OCI-LY1 (cell line): ENCODE data around the gene CRYAB.

ENCODE experiments used
- H2AFZ ChIP-seq: fragments of 200-600 bp; sonication (generic), shearing (Covaris generic); 2 replicates; pipeline ENCODE4 v1.6.0; 2014; ENCODE audit warnings: antibody characterized with exemption, mild to moderate bottlenecking, low read length
- H3F3A ChIP-seq: fragments of 200-600 bp; sonication (generic), shearing (Covaris generic); 2 replicates; pipeline ENCODE4 v1.6.0; 2014; ENCODE audit warnings: mild to moderate bottlenecking, antibody characterized with exemption, low read length, moderate library complexity; ENCODE audit not compliant: insufficient read depth
- H3K27ac ChIP-seq: fragments of 200-600 bp; sonication (generic); 2 replicates; pipeline ENCODE4 v1.5.1; 2014; ENCODE audit warnings: low read length, mixed run types, mild to moderate bottlenecking, low read depth; ENCODE audit not compliant: poor library complexity, severe bottlenecking
- H3K27me3 ChIP-seq: fragments of 200-600 bp; sonication (generic); 2 replicates; pipeline ENCODE4 v1.6.0; 2014; ENCODE audit warnings: antibody characterized with exemption, mild to moderate bottlenecking, low read length, moderate library complexity; ENCODE audit not compliant: insufficient read depth
- H3K36me3 ChIP-seq: fragments of 200-600 bp; sonication (generic); 2 replicates; pipeline ENCODE4 v1.6.1; 2014; ENCODE audit warnings: mild to moderate bottlenecking, antibody characterized with exemption, low read length, moderate library complexity, mixed read lengths; ENCODE audit not compliant: insufficient read depth
- H3K4me1 ChIP-seq: fragments of 200-600 bp; sonication (generic); 2 replicates; pipeline ENCODE4 v1.5.1; 2014; ENCODE audit warnings: mild to moderate bottlenecking, low read length, moderate library complexity; ENCODE audit not compliant: insufficient read depth, severe bottlenecking
- H3K4me2 ChIP-seq: fragments of 200-600 bp; sonication (generic), shearing (Covaris generic); 2 replicates; pipeline ENCODE4 v1.6.1; 2014; ENCODE audit warnings: low read length
- H3K4me3 ChIP-seq: fragments of 200-600 bp; sonication (generic); 2 replicates; pipeline ENCODE4 v1.5.1; 2014; ENCODE audit warnings: low read length, low read depth, mild to moderate bottlenecking, mixed read lengths; ENCODE audit not compliant: poor library complexity, severe bottlenecking
- H3K79me2 ChIP-seq: fragments of 200-600 bp; shearing (Covaris generic); 2 replicates; pipeline ENCODE4 v1.6.1; 2016; ENCODE audit warnings: mixed run types, low read length, mixed read lengths; ENCODE audit not compliant: insufficient read depth
- H3K9ac ChIP-seq: fragments of 200-600 bp; sonication (generic), shearing (Covaris generic); 2 replicates; pipeline ENCODE4 v1.6.1; 2014; ENCODE audit warnings: mild to moderate bottlenecking, low read length, mixed read lengths
- H3K9me2 ChIP-seq: fragments of 200-600 bp; sonication (generic), shearing (Covaris generic); 2 replicates; pipeline ENCODE4 v1.6.1; 2014; ENCODE audit warnings: low read depth, mild to moderate bottlenecking, low read length, mixed read lengths
- H3K9me3 ChIP-seq: fragments of 200-600 bp; shearing (Covaris generic); 2 replicates; pipeline ENCODE4 v1.6.1; 2014; ENCODE audit warnings: low read length, mixed read lengths
- H4K20me1 ChIP-seq: fragments of 200-600 bp; sonication (generic), shearing (Covaris generic); 2 replicates; pipeline ENCODE4 v1.6.0; 2016; ENCODE audit warnings: mild to moderate bottlenecking, low read length; ENCODE audit not compliant: insufficient read depth
- EZH2 ChIP-seq: fragments of 200-600 bp; sonication (generic), shearing (Covaris generic); IDR thresholded peaks from 2 replicates; pipeline ENCODE4 v1.8.0; 2017; ENCODE audit warnings: borderline replicate concordance, mixed run types, mild to moderate bottlenecking, antibody characterized with exemption, low read length, moderate library complexity, mixed read lengths
- TF ChIP-seq, protein P1 (sequence below): fragments of 200-600 bp; sonication (generic), shearing (Covaris generic); IDR thresholded peaks from 2 replicates; pipeline ENCODE4 v1.5.1; 2017; ENCODE audit warnings: mild to moderate bottlenecking, antibody characterized with exemption, low read length, moderate library complexity, mixed read lengths

CRYAB gene

DNA sequence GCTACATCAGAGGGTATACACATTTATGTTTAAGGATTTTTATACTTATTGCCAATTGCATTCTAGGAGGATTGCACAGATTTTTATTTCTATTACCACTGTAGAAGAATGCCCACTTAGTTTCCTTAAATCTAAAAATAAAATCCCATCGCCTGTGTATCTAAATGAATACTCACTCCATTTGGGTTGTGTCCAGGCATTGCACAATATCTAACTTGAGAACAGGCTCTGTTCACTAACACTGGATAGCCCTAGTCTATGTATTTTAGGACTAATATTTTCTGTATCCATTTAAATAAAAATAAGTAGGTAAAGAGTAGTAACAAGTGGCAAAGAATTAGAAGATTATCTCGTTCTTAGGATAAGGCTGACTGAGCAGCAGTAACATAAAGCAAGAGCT, 11.2 kb upstream of the CRYAB start:
- H3K4me2 ChIP-seq = no peak overlapping the region

DNA sequence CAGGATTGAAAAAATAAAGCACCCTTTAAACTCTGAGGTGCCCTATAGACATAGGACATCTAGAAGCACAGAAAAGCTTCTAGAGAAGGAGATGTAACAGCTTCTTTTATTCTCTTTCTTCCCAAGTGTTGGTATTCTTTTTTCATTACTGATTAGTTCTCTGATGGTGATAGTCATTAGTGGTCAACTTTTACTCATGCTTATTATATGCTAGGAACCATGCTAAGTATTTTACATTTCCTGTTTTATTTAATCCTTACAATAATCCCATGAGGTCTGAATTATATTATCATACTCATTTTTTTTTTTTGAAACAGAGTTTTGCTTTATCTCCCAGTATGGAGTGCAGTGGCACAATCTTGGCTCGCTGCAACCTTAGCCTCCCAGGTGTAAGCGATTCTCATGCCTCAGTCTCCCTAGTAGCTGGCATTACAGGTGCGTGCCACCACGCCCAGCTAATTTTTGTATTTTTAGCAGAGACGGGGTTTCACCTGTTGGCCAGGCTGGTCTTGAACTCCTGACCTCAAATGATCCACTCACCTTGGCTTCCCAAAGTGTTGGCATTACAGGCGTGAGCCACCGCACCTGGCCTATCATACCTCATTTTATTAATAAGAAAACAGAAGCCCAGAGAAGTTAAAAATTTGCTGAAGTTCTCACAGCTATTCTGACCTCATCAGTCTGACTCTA, 10.1 kb upstream of the CRYAB start:
- Histone ChIP-seq H2AFZ (no peak overlapping the region), H3F3A (no peaks in the 10 kb centered on the region), H3K27ac (no peak overlapping the region), H3K9ac (no peak overlapping the region), H3K4me2 (no peak overlapping the region), H3K4me1 (peaks cover 16% of the 10 kb centered on the region), H3K9me2 (no peaks in the 10 kb centered on the region), H4K20me1 (no peaks in the 10 kb centered on the region), H3K4me3 (no peak overlapping the region), H3K9me3 (no peaks in the 10 kb centered on the region), H3K36me3 (no peaks in the 10 kb centered on the region), H3K27me3 (no peaks in the 10 kb centered on the region), H3K79me2 (no peaks in the 10 kb centered on the region)
- TF ChIP-seq EZH2 = no peak
- TF ChIP-seq, protein P1, sequence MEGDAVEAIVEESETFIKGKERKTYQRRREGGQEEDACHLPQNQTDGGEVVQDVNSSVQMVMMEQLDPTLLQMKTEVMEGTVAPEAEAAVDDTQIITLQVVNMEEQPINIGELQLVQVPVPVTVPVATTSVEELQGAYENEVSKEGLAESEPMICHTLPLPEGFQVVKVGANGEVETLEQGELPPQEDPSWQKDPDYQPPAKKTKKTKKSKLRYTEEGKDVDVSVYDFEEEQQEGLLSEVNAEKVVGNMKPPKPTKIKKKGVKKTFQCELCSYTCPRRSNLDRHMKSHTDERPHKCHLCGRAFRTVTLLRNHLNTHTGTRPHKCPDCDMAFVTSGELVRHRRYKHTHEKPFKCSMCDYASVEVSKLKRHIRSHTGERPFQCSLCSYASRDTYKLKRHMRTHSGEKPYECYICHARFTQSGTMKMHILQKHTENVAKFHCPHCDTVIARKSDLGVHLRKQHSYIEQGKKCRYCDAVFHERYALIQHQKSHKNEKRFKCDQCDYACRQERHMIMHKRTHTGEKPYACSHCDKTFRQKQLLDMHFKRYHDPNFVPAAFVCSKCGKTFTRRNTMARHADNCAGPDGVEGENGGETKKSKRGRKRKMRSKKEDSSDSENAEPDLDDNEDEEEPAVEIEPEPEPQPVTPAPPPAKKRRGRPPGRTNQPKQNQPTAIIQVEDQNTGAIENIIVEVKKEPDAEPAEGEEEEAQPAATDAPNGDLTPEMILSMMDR = no peak

More for the DNA sequence above, 11.2 kb upstream of the CRYAB start:
- Histone ChIP-seq H3K27me3 (no peaks in the 10 kb centered on the region), H3K9me3 (no peaks in the 10 kb centered on the region), H3F3A (no peaks in the 10 kb centered on the region), H3K4me3 (no peak overlapping the region), H3K9me2 (no peaks in the 10 kb centered on the region), H3K9ac (no peak overlapping the region), H4K20me1 (no peaks in the 10 kb centered on the region), H3K79me2 (no peaks in the 10 kb centered on the region), H2AFZ (no peak overlapping the region), H3K36me3 (no peaks in the 10 kb centered on the region), H3K4me1 (peaks cover 23% of the 10 kb centered on the region), H3K27ac (no peak overlapping the region)
- TF ChIP-seq EZH2 = no peak
- TF ChIP-seq, protein P1 = no peak

DNA sequence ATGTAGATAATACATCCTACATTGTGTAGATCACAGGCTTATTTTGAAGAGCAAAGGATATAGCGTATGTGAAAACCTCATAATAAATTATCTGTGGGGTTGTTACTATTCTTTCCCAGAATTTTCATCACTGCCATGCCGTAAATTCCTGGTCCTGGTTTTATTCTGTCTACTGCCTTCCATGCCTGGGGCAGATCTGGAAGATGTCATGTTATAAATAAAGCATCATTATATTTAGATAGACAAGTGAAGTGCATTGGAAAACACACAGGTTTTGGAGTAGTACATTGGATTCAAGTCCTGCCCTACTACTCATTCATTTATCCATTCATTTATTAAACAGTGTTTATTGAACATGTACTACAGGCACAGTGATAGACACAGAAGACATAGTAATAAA, 9.3 kb upstream of the CRYAB start:
- Histone ChIP-seq H3F3A (no peaks in the 10 kb centered on the region), H4K20me1 (no peaks in the 10 kb centered on the region), H3K36me3 (no peaks in the 10 kb centered on the region), H2AFZ (no peak overlapping the region), H3K4me1 (peaks cover 8% of the 10 kb centered on the region), H3K4me2 (no peak overlapping the region), H3K9me2 (no peaks in the 10 kb centered on the region), H3K9me3 (no peaks in the 10 kb centered on the region), H3K4me3 (no peak overlapping the region), H3K27ac (no peak overlapping the region), H3K79me2 (no peaks in the 10 kb centered on the region), H3K9ac (no peak overlapping the region), H3K27me3 (no peaks in the 10 kb centered on the region)
- no peak for TF ChIP-seq EZH2
- TF ChIP-seq, protein P1 = no peak
